Measurements from ENCODE around the gene CNTN6.

DNA sequence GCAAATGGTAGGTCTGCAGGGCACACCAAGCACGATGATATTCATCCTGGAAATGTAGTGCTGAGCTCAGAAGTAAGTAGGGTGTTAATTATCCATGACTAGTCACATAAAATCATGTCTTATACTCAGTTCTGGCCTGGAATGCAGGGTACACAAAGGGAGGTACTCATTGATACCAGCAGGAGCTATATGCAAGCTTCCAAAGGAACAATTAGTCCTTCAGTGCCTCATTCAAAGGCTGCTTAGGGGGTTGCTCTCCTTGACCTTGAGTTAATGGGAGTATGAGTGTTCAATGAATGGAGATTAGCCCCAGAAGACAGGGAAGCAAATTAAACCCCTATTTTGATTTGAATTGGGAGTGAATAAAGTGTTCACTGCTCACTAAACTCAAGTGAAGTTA lies 38.3 kb downstream of the CNTN6 start:
- TF ChIP-seq GABPA (IDR thresholded peaks at IDR 0.05 in 1 of 2, conservative IDR thresholded peaks at IDR 0.05 in 1 of 2), result no peak
- TF ChIP-seq, protein P1, sequence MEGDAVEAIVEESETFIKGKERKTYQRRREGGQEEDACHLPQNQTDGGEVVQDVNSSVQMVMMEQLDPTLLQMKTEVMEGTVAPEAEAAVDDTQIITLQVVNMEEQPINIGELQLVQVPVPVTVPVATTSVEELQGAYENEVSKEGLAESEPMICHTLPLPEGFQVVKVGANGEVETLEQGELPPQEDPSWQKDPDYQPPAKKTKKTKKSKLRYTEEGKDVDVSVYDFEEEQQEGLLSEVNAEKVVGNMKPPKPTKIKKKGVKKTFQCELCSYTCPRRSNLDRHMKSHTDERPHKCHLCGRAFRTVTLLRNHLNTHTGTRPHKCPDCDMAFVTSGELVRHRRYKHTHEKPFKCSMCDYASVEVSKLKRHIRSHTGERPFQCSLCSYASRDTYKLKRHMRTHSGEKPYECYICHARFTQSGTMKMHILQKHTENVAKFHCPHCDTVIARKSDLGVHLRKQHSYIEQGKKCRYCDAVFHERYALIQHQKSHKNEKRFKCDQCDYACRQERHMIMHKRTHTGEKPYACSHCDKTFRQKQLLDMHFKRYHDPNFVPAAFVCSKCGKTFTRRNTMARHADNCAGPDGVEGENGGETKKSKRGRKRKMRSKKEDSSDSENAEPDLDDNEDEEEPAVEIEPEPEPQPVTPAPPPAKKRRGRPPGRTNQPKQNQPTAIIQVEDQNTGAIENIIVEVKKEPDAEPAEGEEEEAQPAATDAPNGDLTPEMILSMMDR (IDR thresholded peaks at IDR 0.05; ENCODE audit: low read depth, low read length, missing input control), result no peak
- no peak for TF ChIP-seq RAD21 (IDR thresholded peaks at IDR 0.05)
- no peak for TF ChIP-seq JUND (IDR thresholded peaks at IDR 0.05)
- TF ChIP-seq, protein P2, sequence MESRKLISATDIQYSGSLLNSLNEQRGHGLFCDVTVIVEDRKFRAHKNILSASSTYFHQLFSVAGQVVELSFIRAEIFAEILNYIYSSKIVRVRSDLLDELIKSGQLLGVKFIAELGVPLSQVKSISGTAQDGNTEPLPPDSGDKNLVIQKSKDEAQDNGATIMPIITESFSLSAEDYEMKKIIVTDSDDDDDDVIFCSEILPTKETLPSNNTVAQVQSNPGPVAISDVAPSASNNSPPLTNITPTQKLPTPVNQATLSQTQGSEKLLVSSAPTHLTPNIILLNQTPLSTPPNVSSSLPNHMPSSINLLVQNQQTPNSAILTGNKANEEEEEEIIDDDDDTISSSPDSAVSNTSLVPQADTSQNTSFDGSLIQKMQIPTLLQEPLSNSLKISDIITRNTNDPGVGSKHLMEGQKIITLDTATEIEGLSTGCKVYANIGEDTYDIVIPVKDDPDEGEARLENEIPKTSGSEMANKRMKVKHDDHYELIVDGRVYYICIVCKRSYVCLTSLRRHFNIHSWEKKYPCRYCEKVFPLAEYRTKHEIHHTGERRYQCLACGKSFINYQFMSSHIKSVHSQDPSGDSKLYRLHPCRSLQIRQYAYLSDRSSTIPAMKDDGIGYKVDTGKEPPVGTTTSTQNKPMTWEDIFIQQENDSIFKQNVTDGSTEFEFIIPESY (IDR thresholded peaks at IDR 0.05), result no peak
- TF ChIP-seq EGR1 (IDR thresholded peaks at IDR 0.05; ENCODE audit: low read depth in 2 of 2), result no peak
- TF ChIP-seq TAF1 (conservative IDR thresholded peaks at IDR 0.05), result no peak
- TF ChIP-seq, protein P3, sequence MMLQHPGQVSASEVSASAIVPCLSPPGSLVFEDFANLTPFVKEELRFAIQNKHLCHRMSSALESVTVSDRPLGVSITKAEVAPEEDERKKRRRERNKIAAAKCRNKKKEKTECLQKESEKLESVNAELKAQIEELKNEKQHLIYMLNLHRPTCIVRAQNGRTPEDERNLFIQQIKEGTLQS (IDR thresholded peaks at IDR 0.05), result no peak
- TF ChIP-seq, protein P4, sequence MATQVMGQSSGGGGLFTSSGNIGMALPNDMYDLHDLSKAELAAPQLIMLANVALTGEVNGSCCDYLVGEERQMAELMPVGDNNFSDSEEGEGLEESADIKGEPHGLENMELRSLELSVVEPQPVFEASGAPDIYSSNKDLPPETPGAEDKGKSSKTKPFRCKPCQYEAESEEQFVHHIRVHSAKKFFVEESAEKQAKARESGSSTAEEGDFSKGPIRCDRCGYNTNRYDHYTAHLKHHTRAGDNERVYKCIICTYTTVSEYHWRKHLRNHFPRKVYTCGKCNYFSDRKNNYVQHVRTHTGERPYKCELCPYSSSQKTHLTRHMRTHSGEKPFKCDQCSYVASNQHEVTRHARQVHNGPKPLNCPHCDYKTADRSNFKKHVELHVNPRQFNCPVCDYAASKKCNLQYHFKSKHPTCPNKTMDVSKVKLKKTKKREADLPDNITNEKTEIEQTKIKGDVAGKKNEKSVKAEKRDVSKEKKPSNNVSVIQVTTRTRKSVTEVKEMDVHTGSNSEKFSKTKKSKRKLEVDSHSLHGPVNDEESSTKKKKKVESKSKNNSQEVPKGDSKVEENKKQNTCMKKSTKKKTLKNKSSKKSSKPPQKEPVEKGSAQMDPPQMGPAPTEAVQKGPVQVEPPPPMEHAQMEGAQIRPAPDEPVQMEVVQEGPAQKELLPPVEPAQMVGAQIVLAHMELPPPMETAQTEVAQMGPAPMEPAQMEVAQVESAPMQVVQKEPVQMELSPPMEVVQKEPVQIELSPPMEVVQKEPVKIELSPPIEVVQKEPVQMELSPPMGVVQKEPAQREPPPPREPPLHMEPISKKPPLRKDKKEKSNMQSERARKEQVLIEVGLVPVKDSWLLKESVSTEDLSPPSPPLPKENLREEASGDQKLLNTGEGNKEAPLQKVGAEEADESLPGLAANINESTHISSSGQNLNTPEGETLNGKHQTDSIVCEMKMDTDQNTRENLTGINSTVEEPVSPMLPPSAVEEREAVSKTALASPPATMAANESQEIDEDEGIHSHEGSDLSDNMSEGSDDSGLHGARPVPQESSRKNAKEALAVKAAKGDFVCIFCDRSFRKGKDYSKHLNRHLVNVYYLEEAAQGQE (IDR thresholded peaks at IDR 0.05), result no peak
- no peak for TF ChIP-seq SP1 (IDR thresholded peaks at IDR 0.05)

Measured in liver (tissue), 3 donors.